GM19099 (cell line): ENCODE results near the gene LOXL4.

ENCODE experiments used
- POLR2A ChIP-seq: IDR thresholded peaks from 3 replicates; pipeline ENCODE4 v1.6.1; 2011; ENCODE audit warnings: low read depth; ENCODE audit not compliant: insufficient read length; ENCODE audit errors: extremely low read depth

Gene LOXL4

DNA sequence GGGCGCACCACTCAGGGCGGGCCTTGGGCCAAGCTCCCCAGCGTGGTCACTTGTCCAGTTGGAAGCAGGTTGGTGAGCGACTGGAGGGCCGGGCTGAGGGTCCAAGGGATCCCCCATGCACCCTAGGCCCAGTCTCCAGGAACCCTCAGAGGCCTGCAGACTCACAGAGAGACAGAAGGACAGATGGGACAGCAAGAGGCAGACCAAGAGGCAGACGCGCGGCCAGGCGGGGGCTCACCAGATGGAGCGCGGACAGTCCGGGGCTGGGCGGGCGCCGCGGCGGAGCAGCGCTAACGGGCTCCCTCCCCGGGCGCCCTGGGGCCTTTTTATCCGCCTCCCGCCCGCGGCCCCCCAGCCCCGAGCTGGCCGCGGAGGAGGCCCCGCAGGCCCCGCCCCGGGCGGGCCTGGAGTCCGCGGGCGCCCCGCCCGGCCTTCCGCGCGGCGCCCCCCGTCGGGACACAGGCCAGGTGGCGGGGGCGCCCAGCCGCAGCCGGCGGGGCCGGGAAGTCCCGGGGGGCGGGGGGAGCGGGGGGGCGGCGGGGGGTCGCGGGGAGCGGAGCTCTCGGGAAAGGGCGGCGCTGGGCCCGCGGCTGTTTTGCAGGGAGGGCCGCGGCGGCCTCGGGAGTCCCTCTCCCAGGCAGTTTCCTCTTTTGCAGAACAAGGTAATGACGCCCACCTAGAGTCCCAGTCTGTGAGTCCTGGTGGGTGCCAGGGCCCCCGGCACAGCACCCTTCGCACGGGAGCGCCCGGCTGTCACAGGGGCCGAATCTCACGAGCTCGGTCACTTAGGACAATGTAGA, at the start of gene LOXL4:
Gene LOXL4, minus strand, starts transcription at position 301 of the 800 bp plus-strand sequence. CDS start 5,175 bp downstream, outside the sequence.
- no peak for TF ChIP-seq POLR2A

DNA sequence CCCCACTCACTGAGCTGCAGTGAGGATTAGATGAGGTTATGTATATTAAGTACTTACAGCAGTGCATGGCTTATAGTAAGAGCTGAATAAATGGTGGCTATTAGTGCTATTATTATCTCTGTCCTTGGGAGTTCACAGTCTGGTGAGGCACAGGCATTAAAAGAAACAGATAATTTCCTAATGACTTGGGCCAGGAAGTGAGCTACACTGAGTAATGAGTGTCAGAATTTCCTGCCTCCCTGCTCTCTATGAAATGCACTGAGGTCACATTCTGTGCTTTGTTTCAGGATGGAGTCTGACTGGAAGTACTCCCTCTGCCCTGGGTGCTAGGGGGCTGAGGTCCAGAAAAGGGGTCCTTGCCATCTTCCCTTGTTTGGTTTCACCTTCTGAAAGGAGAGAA, 48.7 kb upstream of the LOXL4 start:
- TF ChIP-seq POLR2A: no peak

DNA sequence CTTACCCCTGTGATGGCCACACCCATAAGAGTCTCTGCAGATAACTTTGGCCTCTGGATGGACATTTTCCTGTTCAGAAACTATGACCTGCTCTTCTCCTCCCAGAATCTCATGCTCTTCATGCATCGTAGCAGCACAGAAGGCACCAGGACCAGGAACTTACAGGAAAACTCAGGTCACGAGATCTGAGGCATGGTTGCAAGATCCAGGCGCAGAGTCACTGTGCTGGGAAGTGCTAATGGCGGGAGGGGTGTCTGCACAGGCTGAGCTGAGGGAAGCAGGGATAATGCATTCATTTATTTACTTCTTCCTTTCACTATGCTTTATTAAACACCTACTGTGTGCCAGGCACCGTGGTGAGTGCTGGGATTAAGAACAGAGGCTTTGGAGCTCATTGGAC, 48.2 kb upstream of the LOXL4 start:
- TF ChIP-seq POLR2A: no peak

DNA sequence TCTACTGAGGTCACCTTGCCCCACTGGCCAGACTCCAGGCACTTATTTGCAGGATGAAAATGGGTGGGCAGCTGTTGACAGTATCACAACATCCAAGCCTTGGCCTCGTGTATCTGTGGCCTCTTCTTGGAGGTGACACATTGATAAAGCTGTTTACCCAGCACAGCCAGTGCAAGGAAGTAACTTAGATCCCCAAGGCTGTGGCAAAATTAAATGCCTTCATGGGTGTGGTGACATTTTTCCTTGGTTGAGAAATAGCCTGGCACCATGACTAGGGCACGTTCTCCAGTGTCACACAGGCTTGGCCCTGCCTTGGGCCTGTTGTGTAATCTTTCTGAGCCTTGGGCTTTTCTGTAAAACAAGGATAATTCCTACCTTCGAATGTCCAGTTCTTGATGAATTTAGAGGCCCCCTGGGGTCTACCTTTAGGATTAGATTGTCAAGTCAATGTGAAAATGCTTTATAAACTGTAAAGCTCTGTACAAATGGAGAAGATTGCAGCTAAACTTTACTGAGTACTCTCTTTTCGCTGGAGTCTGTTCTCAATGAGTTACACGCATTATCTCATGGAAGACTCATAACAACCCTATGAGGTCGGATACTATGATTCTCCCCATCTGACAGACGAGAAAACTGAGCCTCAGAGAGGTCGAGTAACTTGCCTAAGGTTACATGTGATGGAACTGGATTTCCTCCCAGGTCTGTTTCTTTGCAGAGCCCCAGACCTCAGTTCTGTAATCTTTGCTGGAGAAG, 46.7 kb upstream of the LOXL4 start:
- no peak for TF ChIP-seq POLR2A

DNA sequence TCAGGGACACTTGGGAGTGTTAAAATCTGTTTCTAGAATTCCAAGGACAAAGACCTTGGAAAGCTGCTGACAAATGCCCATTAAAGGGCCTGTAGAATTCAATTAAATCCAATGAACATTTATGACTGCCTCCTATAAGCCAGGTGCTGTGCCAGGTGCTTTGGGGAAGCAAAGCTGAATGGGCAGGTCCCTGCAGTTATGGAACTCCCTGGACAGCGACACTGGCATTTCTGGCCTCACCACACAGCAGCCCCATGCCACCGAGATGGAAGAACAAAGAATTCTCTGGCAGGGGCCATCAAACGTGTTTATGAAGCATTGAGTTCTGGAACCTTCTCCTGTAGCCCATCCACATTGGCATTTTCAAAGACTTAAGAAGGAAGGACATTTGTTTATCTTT, 45.6 kb upstream of the LOXL4 start:
- no peak for TF ChIP-seq POLR2A

DNA sequence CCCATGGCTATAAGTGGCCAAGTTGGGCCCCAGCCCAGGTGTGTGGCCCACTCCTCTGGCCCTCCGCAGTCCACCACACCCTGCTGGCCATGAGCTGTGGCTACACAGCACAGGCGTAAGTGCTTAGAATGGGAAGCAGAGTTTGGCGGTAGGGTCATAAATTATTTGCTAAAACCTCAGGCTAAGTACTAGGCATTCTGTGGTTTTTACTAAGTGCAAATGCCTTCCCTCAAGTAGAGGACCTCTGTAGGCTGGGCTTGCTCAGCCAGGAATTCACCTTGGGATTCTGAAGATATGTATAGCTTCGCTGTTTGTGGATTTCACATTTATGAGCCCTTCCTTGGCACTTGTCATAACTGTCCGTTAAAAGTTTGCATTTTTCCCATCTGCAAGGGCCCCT, 44.8 kb upstream of the LOXL4 start:
- no peak for TF ChIP-seq POLR2A

DNA sequence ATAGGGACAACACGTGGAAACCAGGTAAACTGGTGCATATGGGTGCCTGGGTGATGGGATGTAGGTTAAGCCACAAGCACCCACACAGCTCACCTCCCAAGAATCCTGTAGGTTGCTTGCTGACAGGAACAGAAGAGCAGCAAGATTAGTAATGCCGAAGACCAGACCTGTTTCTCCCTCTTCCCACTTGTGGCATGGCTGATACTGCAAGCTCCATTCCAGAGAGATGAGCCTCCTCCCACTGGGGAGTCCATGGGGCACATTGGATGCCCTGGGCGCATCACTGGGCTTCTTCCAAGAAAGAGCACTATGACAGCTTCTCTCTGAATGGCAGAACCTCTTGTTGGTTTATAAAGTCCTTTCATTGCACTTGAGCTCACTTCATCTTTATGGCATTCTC, 44.4 kb upstream of the LOXL4 start:
- TF ChIP-seq POLR2A: no peak

DNA sequence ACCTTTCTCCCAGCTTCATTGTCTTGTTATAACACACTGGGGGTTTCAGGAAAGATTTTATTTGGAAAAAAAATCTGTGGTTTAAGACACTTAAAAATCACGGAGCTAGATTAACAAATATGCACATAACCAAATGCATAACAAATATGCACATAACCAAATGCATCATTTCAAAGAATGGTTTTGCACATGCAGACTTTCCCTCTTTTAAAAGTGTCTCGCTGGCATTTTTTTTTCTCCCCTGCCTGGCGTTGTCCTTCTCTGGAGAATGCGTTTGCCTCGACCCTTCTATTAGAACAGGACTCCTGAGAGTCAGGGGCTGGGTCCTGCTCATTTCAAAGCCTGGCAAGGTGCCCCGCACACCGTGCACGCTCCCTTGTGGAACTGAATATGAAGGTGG, 42.7 kb upstream of the LOXL4 start:
- TF ChIP-seq POLR2A: no peak

DNA sequence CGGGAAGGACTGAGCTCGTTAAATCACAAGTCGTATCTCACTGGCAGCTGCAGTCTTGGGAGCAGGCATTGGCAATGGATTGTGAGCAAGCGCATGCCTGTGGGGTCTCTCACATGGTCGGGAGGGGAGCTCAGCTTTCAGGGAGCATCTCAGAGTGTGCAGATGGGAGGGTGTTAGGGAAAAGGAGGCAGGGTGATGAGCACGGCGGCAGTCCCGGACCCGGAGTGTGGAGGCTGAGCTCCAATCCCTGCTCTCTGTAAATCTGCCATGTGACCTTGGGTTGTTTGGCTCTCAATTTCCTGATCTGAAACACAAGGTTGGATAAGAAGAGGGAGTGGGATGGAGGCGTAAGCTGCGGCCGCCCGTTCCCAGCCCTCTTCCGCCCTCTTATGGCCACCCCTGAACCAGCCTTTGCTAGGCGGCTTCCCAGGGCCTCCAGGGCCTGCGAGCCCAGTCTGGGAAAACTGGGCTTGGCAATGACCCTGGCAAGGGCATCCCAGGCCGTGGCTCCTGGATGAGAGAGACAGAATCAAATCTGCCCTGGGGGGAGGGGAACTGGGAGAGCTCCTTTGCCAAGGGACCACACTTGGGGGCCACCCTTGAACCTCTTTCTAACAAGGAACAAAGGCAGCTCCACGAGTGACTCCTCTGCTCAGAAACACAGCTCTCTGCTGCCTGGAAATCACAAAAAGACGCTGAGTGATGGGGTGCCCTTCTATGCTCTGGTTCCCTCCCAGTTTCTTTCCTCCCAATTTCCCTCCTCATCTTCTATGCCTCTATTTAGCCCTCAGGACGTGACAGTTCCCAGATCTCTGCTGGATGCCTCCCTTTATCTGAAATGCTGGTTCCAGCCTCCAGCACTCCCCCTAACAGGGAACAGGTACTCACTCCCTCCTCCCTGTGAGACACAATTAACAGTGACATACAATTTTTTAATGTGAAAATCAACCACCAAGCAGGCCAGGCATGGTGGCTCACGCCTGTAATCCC, 41.7 kb upstream of the LOXL4 start:
- no peak for TF ChIP-seq POLR2A

DNA sequence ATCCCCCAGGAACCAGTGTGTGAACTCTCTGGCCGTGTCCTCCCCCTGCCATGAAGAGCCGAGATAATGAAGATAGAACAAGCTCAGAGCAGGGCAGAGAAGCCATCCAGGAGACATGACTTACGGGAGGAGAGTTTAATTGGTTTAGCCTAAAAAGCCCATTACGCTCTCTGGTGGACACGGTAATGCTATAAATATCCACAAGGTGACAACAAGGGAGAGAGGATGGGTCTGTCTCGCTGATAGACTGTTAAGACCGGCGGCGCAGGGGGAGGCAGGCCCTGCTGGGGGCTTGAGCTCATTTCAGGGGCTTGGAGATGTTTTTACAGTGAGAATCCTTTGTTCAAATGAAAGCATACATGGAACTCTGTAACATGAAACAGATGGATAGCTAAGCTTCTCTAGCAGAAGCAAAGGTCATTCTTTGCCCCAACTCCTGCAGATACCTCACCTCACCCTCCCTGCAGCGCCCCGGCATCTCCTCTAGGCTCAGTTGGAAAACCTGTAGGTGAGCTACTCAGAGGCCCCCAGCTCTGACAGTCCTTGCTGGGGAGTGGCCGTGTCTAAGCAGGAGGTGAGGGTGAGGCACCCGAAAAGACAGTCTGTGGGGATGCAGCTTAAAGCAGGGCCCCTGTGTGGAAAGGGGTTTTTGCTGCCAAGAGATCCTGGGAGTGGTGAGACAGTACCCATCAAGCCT, 40.8 kb upstream of the LOXL4 start:
- TF ChIP-seq POLR2A: no peak

DNA sequence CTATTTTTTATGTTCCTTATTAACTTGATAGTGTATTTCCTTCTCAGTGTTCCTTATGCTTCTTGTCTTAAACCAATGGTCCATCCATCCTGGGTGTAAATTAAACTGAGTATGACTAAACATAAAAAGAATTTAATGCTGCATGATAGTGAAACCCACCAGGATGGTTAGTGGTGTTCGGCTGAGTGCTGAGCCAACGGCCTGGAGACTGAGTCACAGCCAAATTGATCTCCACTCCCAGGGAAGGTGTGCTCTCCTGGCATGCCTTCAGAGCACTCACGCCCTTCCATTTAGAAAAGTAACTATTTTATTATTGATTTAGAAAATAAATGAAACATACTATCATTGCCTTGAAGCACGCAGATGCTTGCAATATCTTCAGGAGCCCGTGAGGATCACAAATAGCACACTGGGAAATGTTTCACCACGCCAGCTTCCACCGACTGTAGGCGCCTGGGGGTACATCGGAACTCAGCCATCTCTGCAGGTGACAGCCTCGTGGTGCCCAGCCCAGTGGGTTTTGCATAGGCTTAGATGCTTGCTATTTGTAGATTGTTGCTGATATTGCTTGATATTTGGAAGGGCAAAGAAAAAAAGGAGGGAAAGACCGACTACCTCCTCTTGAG, 40.0 kb upstream of the LOXL4 start:
- no peak for TF ChIP-seq POLR2A

DNA sequence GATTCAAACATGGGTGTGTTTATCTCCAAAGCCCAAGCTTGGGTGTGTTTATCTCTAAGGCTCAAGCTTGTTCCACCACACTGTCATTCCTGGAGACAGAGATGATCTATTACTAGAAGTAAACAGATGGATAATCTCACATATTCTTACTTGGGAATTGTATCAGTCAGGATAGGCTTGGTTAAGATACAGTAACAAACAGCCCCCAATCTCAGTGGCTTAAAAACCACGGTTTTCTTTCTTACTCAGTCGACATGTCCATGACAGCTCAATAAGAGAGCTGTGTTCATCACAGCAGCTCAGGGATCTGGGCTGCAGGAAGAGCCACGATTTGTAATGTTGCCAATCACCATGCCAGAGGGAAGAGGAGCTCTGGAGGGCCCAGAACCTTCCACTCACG, 38.5 kb upstream of the LOXL4 start:
- TF ChIP-seq POLR2A: no peak

DNA sequence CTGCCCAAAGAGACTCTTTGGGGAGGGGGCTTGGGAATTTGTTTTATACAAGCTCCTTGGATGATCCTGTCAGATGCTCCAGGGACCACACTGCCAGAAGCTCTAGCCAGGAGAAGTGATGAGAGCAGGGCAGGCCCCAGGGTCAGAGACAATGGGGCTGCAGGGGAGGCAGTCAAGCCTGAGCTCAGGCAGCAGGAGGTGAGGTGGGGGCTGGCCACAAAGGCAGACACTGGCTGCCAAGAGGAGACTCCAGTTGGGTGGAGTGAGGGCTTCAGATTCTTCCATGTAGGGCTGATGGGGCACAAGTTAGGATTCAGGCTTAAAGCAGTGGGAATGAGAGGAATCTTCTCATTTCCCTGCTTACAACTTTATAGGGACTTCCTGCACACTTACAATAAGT, 35.6 kb upstream of the LOXL4 start:
- no peak for TF ChIP-seq POLR2A

DNA sequence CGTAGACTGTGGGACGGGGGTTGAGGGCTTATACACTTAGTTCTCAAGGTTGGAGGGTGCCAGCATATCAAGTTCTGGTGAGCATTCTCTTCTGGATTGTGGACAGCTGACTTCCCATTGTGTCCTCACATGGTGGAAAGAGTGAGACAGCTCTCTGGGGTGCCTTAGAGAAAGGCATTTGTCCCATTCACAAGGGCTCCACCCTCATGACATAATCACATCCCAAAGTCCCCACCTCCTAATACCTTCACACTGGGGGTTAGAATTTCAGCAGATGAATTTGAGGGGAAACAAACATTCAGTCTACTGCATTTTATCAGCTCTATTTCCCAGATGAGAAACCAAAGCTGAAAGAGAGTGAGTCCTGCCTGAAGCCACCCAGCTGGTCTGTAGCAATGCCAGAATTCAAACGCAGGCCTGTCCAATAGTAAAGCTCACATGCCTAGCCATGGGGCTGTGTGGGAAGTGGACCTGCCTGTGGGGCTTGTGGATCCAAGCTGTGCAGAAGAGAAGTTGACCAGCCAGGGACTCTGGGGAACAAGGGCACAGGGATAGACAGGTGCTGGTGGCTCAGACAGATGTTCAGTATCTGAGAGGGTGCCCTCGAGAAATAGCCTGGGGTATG, 34.9 kb upstream of the LOXL4 start:
- TF ChIP-seq POLR2A: no peak
